Neural progenitor cell (in vitro differentiated cells): ENCODE results near the gene WNT3A.

Source experiments
- EZH2 ChIP-seq: fragments of 200-600 bp; sonication (generic); IDR thresholded peaks from 2 replicates; pipeline ENCODE4 v1.6.1; 2017; ENCODE audit warnings: antibody characterized with exemption, mild to moderate bottlenecking, moderate library complexity
- EZH2phosphoT487 ChIP-seq: fragments of 200-600 bp; sonication (generic); IDR thresholded peaks from 2 replicates; pipeline ENCODE4 v1.6.1; 2017; ENCODE audit warnings: antibody characterized with exemption
- TF ChIP-seq, protein P1 (sequence below): fragments of 200-600 bp; sonication (generic); IDR thresholded peaks from 2 replicates; pipeline ENCODE4 v1.5.1; 2017; ENCODE audit warnings: antibody characterized with exemption, mild to moderate bottlenecking

DNA sequence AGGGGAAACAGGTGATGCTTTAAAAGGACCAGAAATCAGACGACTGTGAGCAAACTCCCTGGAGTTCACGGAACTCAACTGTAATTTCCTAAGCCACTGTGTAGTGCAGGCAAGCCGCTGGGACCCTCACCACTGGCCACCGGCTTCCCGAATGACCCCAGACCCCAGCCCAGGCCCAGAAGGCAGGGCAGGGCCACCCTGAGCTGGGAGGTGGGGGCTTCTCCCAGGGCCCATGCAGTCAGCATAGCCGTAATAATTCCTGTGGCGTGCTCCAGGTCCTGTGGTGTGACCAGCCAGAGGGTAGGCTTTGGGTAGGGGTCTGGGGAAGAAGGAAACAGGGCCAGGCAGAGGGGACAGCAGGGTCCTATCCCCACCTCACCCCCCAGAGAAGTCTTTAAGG is 72.2 kb downstream of the WNT3A start:
- TF ChIP-seq, protein P1, sequence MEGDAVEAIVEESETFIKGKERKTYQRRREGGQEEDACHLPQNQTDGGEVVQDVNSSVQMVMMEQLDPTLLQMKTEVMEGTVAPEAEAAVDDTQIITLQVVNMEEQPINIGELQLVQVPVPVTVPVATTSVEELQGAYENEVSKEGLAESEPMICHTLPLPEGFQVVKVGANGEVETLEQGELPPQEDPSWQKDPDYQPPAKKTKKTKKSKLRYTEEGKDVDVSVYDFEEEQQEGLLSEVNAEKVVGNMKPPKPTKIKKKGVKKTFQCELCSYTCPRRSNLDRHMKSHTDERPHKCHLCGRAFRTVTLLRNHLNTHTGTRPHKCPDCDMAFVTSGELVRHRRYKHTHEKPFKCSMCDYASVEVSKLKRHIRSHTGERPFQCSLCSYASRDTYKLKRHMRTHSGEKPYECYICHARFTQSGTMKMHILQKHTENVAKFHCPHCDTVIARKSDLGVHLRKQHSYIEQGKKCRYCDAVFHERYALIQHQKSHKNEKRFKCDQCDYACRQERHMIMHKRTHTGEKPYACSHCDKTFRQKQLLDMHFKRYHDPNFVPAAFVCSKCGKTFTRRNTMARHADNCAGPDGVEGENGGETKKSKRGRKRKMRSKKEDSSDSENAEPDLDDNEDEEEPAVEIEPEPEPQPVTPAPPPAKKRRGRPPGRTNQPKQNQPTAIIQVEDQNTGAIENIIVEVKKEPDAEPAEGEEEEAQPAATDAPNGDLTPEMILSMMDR = no peak
- TF ChIP-seq EZH2phosphoT487 = no peak
- no peak for TF ChIP-seq EZH2
